GM21825 (cell line): ENCODE data around the gene ZACN.

Source experiments
- ATAC-seq: cut with Tn5 transposase; IDR thresholded peaks from one replicate; pipeline ENCODE4 v1.9.1; 2021; ENCODE audit warnings: mild to moderate bottlenecking, moderate library complexity; ENCODE audit not compliant: unreplicated experiment

ZACN gene

DNA sequence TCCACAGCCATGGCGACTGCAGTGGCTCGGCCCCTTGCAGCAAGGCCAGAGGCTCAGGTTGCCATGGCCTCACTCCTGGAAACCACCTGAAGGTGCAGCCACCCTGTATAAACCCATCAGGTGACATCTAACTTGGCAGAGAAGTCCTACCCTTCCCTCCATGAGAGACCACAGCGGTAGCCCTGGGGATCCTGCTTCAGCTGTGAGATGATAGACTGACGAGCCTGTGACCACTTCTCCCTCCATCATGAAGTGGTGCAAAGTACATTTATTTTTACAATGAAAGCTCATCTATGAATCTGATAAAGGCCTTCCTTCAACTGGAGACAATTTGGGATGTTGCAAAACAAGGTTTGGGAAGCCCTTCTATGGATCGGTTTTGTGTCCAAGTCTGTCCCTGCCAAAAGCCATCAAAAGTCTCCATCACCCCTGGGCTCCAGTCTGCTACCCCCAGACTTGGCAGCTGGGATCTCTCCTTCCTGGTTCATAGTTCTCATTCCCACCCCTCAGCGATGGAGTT is 1.8 kb downstream of the ZACN start:
- no peak for ATAC-seq

DNA sequence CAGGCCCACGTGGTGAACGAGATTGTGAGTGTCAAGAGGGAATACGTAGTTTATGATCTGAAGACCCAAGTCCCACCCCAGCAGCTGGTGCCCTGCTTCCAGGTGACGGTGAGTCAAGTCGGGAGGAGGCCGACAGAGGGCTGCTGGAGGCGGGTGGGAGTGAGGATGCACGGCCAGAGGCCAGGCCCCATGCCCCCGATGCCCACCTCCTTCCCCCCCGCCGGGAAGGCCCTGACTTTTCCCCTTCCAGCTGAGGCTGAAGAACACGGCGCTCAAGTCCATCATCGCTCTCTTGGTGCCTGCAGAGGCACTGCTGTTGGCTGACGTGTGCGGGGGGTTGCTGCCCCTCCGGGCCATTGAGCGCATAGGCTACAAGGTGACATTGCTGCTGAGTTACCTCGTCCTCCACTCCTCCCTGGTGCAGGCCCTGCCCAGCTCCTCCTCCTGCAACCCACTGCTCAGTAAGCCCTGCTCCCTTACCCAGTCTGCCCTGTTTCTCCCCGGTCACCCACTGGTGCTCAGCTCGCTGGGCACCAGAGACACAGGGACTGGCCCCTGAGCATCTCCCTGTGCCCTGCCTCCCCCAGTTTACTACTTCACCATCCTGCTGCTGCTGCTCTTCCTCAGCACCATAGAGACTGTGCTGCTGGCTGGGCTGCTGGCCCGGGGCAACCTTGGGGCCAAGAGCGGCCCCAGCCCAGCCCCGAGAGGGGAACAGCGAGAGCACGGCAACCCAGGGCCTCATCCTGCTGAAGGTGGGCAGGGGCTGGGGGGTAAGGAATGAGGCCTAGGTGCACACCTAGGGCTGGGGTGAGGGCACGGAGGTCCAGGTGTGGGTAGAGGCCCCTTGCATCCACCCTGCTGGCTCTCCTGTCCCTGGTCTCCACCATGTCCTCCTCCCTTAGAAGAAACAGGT is 2.6 kb downstream of the ZACN start:
- ATAC-seq = no peak

DNA sequence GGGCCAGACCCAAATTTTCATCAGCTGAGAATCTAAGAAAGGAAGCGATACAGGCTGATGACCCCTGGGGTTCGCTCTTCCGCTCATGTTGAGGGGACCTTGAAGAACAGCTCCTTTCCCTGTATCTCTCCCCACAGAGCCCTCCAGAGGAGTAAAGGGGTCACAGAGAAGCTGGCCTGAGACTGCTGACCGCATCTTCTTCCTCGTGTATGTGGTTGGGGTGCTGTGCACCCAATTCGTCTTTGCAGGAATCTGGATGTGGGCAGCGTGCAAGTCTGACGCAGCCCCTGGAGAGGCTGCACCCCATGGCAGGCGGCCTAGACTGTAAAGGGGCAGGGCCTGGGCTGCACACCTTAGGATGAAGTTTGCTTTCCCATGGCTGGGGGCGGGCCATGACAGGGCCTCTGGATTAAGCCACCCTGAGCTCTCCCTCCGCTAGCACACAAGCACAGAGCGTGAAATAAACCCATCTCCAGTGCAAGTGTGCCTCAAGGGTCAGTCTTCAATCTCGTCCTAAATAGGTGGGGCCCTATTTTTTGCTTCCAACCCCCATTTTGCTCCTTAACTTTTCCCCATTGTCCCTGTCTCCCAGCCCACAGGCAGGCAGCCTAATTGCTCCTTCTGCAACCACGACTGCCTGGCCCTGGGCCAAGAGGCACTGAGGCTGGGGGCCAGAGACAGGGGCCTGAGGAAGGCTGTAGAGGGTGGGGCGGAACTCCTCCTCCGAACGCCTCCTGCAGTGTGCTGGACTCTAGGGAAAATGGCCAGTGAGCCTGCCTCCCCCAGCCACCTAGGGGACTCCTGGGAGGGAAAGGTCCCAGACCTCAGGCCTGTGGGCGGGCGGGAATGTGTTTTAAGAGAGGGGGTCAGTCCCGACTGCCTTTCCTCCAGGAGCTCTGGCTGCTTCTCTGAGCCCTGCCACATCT is 3.6 kb downstream of the ZACN start:
- no peak for ATAC-seq

DNA sequence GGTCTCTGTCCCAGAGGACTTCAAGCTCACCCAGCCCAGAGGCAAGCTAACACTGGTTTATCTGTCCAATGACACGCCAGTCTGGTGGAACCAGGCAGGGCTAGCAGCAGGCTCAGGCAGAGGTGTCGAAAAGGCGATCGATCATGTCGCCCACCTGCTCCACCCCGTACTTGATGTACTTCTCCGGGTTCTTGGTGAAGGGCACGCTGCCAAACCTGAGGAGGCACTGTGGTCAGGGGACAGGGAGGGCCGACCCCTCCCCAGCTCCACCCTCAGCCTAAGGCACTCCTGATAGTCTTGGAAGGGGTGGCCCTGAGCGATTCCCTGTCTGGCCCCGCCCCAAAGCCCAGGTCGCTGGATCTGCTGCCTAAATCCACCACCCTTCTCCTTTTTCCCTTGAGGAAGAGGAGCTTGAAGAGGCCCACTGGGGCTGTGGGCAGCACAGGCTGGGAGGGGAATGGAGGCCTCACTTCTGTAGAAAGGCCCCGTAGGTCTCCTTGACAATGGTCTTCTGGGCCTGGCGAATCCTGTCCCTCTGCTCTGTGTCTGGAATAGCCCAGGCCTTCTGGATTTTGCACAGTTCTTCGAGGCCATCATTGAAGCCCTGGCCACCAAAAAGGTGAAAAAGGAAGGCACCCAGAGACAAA is 4.7 kb downstream of the ZACN start:
- ATAC-seq = no peak

DNA sequence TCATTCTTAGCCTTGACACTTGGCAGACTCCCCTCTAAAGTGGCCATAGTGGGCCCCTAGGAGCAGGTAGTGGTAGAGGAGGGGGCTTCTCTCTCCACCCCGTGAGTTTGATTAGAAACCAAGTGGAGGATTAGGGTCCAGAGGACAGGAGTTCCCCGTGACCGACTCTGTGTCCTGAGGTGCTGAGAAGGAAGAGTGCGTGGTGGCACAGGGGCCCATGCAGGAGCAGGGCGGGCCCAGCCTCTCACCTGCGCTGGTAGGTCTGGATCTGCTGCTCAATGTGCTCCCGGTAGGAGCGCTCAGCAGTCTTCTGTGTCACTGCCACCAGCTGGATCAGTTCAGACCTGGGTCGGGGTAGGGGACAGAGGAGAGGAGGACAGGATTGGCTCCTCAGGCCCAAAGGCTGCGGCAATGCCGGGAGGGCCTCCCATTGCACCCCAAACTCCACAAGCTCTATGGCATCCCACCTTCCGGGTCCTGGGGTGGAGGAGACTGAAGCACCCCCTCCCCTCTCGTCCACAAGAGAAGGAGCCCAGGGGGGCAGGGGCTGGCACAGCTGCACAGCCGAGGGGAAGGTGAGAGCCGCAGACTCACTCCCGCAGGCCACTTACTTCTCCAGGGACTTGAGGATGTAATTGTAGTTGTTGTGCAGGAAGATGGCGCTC is 6.2 kb downstream of the ZACN start:
- ATAC-seq = no peak

DNA sequence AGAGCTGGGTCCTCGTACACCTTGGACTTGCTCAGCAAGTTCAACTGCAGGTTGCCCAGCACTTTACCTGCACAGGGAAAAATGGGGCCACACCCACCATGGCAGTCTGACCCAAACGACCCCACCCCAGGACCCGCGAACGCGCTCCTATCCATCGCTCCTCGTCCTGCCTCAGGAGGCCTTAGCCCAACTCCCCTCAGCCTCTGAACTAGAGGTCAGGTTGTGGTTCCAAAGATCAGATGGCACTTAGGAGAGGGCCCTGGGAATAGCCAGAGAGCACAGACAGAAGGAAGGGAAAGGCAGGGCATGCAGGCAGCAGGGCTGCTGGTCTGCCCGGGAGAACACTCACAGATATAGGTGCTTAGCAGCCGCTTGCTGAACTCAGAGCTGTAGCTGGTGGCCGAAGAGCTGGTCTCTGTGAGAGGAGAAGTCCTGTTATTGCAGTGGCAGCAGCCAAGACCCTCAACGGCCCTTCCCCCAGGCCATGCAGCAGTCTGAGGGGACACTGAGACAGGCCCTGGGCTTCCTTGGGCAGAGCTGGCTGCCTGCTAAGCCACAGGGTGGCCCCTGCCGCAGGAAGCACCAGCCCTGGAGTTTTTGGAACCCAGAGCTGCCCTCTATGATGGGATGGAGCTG is 6.9 kb downstream of the ZACN start:
- no peak for ATAC-seq

DNA sequence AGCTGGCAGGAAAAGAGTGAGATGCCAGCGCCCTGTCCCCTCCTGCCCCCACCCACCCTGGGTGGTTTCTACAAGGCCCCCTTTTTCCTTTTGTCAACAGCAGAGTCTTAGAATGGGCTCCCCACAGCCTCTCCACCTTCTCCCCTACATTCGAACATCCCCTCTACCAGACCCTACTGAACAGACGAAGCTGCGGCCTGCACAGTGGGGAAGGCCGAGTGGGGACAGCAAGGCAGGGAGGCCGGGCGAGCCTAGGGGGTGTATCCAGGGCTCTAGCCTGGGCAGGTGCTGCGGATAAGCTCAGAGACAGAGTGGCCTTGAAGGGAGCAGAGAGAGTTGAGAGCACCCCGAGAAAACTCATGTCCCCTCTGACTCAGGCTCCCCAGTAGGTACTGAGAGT is 7.4 kb downstream of the ZACN start:
- no peak for ATAC-seq

DNA sequence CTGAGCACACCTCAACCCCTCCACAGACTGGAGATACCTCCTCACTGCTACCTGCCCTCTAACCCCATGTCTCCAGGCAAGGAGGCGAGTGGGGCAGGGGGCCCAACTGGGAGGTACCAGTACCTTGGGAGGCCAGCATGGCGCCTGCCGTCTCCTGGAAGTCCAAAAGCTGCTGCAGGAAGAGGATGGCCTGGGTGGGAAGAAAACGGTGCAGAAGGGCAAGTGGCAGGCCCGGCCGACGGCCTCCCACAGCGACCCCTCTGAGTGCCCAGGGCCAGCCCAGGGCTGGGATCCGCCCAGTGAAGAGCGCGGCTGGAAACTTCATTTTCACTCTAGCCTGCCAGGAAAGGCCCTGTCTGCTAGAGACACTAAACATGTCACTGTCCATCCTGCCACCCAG is 8.5 kb downstream of the ZACN start:
- ATAC-seq = no peak

DNA sequence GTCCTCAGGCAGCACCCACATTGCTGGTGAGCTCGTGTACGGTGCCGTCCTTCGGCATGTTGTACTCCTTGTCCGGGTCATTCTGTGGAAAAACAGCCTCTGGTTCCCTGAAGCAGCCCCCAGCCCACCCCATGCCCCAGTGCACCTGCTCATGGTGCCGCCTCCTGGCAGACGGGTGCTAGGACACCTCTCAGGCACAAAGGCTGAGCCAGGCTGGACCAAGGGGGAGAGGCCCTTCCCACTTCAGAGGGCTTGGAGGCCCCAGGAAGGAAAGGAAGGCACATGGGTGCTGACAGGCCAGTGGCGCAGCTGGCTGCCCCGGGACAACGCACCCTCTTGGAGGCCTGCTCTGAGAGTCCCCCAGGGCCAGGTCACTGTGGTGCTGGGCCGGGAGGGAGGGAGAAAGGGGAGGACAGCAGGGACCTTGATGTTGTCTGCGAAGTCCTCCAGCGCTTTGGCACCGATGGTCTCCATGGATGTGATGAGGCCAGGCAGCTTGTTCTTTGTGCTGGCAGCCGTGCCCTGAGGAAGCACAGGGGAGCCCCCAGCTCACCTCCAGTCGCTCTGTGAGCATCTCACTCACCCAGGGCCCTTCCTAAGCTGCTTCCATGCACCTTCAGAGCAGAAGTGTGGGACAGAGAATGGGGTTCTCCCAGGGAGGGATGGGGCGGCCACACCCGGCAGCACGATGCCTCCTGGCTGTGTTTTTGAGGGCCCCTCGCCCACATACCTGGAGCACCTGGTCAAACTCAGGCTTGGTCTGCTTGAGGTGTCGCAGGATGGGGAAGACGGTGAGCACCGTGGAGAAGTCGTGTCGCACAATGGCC is 9.3 kb downstream of the ZACN start:
- ATAC-seq = no peak

DNA sequence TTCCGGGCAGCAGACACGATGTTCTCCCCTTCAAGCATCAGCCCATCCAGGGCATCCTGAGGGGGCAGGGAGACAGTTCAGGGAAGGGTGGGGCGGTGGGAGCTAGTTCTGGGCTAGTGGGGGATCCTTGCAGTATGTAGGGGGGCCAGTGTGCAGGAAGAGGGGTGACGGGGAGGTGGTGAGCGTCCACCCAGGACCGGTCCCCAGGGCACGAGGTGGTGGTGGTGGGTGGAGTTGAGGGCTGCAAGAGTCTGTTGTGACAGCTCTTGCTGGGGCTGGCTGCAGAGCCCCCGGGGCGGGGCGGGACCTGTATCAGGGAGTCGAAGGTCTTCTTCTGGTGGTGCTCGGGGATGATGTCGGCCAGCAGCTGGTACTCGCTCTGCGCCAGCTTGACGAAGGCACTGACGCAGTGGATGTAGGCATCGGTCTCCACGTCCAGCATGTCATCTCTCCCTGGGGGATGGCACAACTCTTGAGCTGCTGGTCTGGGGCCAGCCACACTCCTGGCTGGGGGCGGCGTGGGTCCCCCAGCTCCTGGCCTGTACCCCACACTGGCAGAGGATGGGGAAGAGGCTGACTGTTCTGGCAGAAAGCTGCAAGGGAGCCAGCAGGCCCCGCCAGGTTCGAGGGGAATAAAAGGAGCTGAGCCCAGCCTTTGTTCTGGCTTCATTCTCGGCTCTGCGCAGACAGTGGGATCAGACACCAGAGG is 10.0 kb downstream of the ZACN start:
- ATAC-seq = no peak

DNA sequence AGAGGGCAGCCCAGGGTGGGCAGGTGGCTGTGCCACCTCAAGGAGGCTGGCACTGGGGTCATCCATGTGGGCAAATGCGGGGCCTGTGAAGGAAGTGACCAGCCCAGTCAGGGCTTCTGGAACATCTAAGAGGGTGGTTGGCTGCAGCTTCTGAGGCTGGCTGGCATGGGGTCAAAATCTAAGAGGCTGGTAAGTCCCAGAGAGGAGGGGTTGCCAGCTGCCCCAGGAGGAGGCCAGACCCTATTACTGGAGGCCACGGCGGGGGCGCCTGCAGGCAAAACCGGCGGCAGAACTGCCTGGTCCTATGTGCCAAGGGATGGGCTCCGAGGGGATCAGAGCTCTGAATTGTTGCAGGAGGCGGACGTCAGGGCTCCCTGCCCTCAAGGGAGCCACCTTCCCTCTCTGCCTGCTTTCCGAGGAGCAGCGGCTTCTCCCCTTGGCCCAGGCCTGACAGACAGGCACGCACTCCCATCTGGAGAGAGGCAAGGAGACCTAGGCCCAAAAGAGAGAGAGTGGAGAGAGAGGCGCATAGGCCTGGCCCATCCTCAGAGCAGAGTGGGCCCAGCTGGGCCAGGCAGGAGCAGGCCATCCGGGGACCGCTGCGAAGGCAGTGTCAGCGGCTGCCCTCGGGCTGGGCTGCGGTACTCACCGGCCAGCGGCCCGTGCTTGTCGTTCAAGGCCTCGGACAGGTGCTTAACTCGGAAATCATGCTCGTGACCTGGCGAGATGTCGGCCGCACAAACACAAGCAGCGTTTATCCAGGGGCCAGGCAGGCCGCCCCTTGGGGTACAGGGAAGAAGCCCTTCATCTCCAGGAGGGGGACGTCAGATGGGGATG is 10.9 kb downstream of the ZACN start:
- ATAC-seq = no peak

DNA sequence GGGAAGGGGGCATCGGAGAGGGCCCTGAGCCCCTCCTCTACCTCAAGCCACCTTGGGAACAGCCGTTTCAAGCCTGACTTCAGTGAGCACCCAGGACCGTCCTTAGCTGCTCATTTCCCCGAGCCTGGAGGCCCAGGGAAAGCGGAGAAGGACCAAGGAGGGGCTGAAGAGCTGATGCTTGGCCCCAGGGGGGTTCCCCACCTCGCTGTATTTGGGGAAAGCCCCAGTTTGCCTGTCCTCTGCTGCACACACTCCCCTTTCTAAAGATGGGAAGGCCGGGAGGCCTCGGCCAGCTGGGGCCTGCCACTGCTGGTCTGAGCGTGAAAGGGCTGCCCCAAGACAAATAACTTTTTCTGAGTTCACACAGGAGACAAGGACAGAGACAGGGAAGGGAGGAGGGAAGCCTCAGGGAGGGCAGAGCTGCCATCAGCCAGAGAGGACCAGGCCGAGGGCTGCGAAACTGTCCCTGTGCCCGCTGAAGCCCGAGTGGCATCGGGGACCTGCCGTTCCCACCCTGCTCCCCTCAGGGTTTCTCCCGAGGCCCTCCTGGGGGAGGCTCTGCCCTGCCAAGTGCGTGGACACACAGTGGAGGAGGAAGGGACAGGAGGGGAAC is 11.6 kb downstream of the ZACN start:
- ATAC-seq = no peak

DNA sequence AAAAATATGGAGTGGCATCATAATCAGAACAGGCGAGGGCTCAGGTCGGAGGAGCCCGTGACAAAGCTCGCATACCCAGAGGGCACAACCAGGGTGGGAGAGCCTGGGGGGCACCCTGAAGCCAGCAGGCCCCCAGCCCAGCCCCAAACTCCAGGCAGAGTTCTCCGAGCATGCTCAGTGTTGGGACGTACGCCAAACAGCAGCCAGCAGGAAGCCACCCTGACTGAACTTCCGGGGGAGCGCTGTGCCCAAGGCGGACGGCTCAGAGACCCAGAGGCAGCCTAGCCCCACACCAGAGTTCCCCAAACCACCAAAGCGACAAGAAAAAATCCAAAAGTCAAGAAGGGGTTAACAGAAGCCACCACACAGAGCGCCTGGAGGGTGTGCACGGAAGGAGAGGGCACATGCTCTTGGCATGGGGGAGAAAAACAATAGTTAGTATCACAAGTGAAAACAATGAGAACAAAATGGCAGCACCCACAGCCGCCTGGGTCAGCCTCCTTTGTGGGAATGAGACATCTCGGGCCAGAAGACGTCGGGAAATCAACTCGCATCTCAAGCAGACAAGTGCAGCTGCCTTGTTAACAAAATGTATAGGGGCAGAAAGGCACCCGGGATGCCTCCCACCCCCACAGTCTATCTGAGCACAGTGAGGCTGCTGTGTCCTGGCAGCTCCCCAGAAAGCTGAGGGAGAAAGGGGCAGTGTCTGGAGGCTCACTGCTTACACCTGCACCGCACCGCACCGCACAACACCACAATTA is 12.7 kb downstream of the ZACN start:
- no peak for ATAC-seq

DNA sequence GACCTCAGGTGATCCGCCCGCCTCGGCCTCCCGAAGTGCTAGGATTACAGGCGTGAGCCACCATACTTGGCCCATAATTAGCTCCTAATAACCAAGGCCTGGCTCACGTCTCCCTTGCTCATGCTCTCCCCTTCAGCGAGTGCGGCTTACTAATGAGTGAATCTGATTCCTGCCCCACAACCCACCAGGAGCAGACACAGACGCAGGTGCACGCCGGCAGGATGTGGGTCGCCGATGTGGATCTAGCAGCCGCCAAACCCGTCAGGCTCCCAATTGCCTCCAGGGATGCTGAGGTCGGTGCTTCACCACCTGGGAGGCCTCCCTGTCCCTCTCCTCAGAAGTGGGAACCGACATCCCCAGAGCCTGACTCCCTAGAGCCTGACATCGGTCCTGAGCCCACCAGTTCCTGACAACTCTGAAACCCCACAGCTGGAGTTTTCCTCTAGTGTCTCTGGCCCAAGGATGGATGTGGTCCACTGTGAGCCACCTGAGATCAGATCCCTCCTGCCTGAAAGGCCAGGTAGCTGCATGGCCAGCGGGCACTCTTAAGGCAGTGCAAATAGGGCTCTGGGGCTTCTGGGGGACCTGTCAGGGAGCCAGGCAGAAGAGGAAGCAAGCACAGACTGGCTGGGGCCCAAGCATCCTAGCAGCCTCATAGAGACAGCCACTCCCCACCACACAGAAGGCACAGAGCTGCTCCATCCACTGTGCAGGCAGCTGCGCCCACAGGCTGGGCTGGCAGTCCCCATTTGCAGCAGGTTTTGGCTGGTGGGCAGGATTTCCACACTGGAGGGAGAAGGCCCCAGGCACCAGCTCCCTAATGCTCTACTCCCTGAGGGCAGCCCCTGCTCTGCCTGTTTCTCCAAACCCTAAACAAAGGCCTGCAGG is 13.8 kb downstream of the ZACN start:
- no peak for ATAC-seq

DNA sequence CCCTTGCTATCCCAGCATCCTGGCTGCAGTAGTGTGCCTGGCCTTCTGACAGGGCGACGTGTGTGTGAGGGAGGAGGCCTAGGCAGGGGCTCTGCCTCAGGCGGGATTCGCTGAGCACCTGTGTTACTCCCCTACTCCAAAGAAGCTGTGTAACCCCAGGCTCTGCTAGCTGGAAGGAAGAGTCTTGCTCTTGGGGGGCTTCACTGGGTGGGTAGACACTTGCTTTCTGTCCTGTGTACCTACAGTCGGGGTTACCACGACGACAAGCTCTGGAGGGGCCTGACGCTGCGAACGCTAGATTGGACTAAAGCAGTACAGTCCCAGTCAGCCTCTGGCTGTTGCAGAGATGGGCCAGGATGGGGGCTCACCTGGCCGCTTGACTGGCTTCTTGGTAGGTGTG is 15.1 kb downstream of the ZACN start:
- no peak for ATAC-seq

DNA sequence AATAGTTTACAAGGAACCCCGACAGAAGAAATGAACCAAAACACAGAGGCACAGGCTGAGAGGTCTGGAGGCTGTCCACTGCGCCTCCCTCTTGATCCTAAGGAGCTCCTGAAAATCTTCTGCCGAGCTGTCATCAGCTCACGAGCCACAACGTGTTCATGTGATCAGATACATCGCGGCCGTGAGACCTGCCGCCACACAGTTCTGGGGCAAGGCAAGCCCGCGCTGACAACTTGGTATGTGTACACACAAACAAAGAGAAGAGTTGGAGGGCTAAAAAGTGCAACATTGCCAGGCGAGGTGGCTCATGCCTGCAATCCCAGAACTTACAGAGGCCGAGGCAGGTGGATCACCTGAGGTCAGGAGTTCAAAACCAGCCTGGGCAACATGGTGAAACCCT is 17.0 kb downstream of the ZACN start:
- no peak for ATAC-seq
